NCI-H526 (cell line): ENCODE data around the gene ABCC11.
"Not testable (repeated sequence)": the region's sequence is repeated elsewhere in the genome, so short reads cannot be mapped to it uniquely, and the experiment has no call there.

Source experiments
- DNase-seq, 2 experiments: peaks; one replicate each; lab custom pipeline; 2025; lab: John Stamatoyannopoulos, UW

The ABCC11 gene

GRCh38 chr16:48201515-48202201 is 45.7 kb downstream of the ABCC11 start:
- DNase-seq: no peak

- no peak for DNase-seq
Measured at GRCh38 chr16:48197294-48197693, 50.0 kb downstream of the ABCC11 start.

DNA sequence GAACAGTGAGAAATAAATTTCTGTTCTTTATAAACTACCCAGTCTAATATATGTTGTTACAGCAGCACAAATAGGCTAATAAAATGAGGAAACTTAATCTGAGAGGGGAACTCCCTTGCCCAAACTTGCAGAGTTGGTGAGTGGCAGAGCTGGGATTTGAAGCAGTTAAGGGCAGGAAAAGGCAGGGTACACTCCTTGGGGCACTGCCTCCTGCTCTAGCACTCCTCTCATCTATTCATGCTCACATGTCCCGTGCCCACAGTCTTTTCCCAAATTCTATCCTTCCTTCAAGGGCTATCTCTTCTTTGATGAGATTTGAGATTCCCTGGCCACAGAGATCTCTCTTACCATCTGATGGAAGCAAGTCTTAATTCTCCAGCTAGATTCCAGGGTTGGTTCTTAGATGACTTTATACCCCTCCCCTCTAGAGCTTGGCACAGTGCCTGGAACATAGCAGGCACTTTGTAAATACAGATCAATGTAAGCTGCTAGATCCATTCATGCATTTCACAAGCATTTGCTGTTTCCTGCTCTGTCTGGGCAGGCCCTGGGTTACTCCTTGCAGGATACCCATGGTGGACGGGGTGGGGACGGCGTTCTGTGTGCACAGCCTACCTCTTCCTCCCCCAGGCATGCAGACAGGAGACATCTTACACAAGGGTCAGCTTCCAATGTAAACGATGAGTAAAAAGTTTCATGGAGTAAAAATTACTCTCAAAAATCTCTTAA is 52.3 kb downstream of the ABCC11 start:
- peak; percentile 7 to 18 for DNase-seq

GRCh38 chr16:48193846-48194245 is 53.5 kb downstream of the ABCC11 start:
- no peak for DNase-seq

DNA sequence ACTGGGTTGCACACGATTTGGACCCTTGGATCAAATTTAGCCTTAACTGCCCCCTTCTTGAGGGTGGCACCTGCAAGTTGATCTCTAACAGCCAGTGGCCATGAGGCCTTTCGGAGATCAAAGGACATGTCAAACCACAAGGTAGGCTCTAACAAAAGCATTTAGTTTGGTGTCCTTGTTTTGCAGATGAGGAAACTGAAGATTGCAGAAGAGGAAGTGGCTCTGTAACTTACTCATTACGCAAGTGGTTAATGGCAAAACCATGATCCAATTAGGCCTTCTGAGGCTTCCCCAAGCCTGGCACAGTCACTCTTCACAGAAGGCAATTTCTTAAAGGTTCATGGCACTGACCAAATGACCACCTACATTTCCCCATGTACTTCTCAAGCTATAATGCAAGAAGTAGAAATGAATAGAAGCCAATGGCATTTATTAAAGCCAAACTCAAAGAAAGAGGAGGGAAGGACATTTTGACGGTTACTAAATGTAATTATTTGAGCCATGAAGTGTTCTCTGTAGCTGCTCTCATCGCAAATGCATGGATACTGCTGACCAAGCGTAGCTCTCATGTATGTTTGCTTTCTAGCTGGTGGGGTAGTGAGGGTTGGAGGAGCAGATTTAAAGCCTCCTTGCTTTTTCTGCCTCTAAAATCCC is 58.8 kb downstream of the ABCC11 start:
- DNase-seq: no peak

- no peak for DNase-seq
Measured at GRCh38 chr16:48187779-48188178, 59.6 kb downstream of the ABCC11 start.

GRCh38 chr16:48184681-48185080 is 62.7 kb downstream of the ABCC11 start:
- no peak for DNase-seq

DNA sequence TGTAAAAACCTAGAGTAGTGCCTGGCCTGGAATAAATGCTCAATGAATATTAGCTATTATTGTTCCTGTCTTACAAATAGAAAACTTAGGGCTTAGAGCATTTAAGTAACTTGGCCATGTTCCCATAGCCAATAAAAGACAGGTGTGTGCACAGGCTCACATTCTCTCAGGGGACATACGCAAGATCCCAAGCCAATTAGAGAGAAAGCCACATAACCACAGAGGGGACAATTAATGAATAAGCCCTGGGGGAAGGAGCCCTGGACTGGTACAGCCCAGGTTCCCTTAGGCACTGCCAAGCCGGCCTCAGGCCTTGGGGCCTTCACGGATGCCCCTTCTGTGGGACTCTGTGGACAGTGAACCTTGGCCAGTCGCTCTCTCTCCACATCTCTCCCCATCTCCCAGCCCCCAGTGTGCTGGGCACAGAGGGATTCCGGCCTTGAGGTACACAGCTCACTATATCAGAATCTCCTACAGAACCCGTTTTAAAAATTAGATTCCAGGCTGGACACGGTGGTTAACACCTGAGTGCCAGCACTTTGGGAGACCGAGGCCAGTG is 64.3 kb downstream of the ABCC11 start:
- no peak for DNase-seq

DNA sequence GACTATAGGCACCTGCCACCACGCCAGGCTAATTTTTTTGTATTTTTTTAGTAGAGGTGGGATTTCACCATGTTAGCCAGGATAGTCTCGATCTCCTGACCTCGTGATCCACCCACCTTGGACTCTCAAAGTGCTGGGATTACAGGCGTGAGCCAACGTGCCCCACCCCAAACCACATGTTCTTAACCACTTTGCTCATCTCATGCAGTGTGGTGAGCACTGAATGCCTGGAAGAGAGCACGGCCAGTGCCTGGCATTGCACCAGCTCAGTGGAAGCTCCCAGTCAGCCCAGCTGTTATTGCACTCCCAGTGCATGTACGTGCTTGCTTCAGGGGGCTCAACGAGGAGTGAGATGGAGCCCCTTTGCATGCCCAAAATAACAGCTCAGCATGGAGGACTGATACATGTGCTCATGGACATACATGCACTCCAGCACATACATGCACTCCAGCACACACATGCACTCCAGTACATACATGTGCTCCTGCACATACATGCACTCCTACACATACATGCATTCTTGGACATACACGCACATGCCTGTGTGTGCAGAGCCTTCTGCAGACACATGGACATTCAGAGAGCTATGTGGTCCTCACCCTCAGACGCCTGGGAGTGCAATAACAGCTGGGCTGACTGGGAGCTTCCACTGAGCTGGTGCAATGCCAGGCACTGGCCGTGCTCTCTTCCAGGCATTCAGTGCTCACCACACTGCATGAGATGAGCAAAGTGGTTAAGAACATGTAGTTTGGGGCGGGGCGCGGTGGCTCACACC is 65.4 kb downstream of the ABCC11 start:
- DNase-seq: not testable (repeated sequence)

GRCh38 chr16:48180868-48181480 is 66.4 kb downstream of the ABCC11 start:
- DNase-seq: no peak

DNA sequence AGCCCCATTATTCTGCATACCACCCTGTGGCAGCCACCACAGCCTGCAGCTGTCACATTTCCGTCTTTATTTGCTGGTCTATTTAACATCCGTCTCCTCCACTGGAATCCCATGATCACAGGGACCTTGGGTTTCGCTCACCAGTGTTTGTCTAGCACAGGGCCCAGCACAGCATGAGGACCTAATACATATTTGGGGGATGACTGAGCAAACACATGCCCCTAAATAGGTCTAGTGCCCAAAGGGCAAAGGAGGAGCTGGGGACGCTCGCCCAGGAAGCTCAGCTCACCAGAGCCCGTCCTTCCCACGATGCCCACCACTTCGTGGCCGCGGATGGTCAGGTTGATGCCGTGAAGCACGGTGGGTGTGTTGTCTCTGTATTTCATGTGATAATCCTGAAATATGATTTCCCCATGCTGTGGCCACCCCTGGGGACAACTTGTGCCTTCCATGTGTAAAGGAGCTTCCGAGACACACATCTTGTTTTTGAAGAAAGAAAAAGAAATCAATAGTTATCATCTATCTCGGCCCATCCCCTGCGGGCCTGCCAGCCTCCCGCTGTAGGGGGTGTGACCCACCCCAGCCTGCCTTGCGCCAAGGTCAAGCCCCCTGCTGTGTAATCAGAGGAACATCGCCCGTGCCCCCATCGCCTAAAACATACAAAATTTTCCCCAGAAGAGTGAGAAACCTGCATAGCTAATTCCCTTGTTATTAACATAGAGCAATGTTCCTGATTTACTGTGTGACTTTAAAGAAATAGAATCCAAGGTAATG is 70.5 kb downstream of the ABCC11 start:
- no peak for DNase-seq

DNA sequence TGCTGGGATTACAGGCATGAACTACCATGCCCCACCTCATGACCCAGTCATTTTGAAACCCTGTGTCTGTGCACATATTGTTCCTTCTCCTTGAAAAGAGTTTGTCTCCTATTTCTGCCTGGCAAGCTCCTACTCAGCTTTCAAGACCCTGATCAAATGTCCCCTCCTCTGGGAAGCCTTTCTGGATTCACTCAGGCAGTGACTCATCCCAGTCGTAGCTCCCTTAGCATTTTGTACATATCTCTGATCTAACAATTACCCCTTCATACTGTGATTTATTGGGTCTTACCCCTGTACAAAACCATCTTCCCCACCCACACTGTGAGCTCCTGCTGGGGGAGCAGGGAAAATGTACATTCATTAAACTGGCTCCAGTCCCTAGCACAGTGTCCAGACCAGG is 73.5 kb downstream of the ABCC11 start:
- no peak for DNase-seq

GRCh38 chr16:48172682-48173081 is 74.7 kb downstream of the ABCC11 start:
- peak; percentile 48 to 61 for DNase-seq

DNA sequence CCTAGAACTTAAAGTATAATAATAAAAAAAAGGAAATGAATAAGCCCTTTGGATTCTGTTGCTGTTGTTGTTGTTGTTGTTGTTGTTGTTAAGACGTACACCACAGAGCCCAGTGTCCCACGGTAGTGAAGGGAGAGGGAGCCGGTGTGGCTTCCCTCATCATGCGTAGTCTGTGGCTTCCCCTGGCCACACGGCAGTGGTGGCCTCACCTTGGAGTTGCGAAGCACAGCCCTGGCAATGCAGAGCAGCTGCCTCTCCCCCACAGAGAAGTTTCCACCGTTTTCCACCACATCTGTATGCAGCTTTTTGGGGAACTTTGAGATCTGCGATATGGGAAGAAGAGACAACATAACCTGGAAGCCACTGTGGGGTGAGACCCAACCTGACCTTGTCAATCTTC is 77.4 kb downstream of the ABCC11 start:
- DNase-seq: no peak

DNA sequence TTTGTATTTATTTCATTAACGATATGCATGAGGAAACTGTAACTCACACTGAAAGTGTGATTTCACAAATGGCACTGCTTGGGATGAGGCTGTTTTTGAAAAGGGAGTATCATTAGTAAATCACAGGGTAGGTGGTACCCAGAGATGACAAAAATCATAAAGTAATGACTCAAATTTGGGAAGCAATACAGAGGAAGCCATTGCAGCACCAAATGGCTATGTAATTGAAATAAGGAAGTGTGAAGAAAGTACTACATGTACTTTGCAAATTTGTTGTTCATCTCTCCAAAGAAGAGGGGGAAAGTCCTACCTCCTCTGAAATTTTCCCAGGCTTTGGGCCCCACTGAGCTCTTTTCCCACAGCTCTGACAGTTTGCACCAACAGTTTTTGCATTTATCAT is 79.3 kb downstream of the ABCC11 start:
- no peak for DNase-seq

DNA sequence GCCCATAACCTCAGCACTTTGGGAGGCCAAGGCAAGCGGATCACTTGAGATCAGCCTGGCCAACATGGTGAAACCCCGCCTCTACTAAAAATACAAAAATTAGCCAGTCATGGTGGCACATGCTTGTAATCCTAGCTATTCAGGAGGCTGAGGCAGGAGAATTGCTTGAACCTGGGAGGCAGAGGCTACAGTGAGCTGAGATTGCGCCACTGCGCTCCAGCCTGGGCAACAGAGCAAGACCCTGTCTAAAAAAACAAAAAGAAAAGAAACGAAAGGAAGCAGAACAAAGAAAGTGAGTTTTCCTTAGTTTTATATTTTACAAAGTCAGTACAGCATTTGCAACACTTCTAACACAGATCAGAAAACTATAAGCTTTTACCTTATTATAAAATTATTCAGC is 80.7 kb downstream of the ABCC11 start:
- not testable (repeated sequence) for DNase-seq

- no peak for DNase-seq
Measured at GRCh38 chr16:48165961-48166578, 81.3 kb downstream of the ABCC11 start.

- peak; percentile 5 to 59 for DNase-seq
Measured at GRCh38 chr16:48164907-48165715, 82.2 kb downstream of the ABCC11 start.

DNA sequence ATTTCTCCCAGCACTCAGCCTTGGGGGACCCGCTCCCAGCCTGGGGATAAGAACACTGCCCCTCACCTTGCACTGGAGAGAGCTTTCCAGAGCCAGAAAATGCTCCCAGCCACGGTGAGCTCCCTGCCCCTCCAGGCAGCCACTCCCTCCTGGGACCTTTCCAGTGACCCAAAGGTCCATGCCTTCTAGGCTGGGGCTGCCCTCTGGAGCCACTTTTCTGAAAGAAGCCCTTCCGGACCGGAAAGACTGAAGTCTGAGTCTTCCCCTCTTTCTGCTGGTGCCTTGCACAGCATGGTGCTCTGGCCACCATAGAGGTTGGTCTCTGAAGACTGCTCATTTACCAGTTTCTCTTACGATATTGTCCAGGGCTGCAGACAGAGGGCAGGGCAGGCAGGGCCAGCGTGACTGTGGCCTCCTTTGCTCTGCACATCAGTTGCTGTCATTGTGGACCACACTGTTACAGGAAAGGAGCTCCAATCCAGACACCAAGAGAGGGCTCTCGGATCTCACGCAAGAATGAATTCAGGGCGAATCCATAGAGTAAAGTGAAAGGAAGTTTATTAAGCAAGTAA is 84.4 kb downstream of the ABCC11 start:
- DNase-seq: no peak
